SK-N-MC (cell line): ENCODE measurements around the gene C1QTNF8.

Experiments used
- EZH2 ChIP-seq: fragments of 200-600 bp; sonication (generic); IDR thresholded peaks from one replicate; pipeline ENCODE4 v1.6.1; 2017; ENCODE audit warnings: antibody characterized with exemption
- FOXP2 ChIP-seq: optimal IDR thresholded peaks from 2 replicates; pipeline ENCODE3; 2011; ENCODE audit warnings: mild to moderate bottlenecking, moderate library complexity; ENCODE audit not compliant: insufficient read depth; ENCODE audit errors: extremely low read length, control extremely low read depth
- POLR2AphosphoS5 ChIP-seq: IDR thresholded peaks from 2 replicates; pipeline ENCODE4 v1.6.1; 2012; ENCODE audit warnings: mild to moderate bottlenecking, low read depth, low read length, borderline replicate concordance

DNA sequence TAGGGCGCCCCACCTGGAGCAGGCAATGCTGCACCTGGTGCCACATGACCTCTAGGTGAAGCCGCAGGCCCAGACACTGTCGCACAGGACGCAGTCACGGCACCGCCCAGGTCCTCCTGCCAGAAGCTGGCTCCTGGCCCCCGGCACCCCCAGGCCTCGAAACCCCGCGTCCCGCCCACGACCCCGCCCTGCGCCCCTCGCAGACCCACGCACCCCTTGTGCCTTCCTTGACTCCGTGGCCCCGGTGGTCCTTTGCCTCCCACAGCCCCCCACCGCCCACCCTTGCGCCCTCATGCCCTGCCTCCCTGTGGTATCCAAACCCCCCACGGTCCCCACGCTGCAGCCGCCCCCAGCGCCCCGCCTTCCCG lies 6.3 kb upstream of the C1QTNF8 start:
- TF ChIP-seq FOXP2 (no peak), POLR2AphosphoS5 (no peak), EZH2 (no peak)
